Progenitor cell of endocrine pancreas (in vitro differentiated cells): ENCODE results near the gene ATP8B3. TPM values are rescaled to one million over a fixed set of nuclear protein-coding genes. Genes with fewer than 3 reads are reported as not detected.

ENCODE experiments used
- DNase-seq: peaks from one replicate; pipeline ENCODE4 v3.0.0; 2021; ENCODE audit warnings: low spot score; ENCODE audit not compliant: unreplicated experiment
- H3K27ac Mint-ChIP-seq: 2 replicates; pipeline ENCODE4 v1.8.0; 2021; ENCODE audit warnings: mild to moderate bottlenecking, moderate library complexity, mixed read lengths
- H3K27me3 Mint-ChIP-seq: 2 replicates; pipeline ENCODE4 v1.8.0; 2021; ENCODE audit warnings: mixed read lengths
- H3K36me3 Mint-ChIP-seq: 2 replicates; pipeline ENCODE4 v1.8.0; 2022; ENCODE audit warnings: mixed read lengths; ENCODE audit not compliant: insufficient read depth
- H3K4me1 Mint-ChIP-seq: 2 replicates; pipeline ENCODE4 v1.8.0; 2021; ENCODE audit warnings: low read depth, mixed read lengths
- H3K4me3 Mint-ChIP-seq: 2 replicates; pipeline ENCODE4 v1.8.0; 2021; ENCODE audit warnings: low read depth, mild to moderate bottlenecking, moderate library complexity, mixed read lengths
- H3K9me3 Mint-ChIP-seq: 2 replicates; pipeline ENCODE4 v1.8.0; 2021; ENCODE audit warnings: low read depth, mixed read lengths
- CTCF ChIP-seq: fragments of 200-600 bp; sonication (generic); IDR thresholded peaks from one replicate; pipeline ENCODE4 v1.5.0; 2021; ENCODE audit warnings: antibody characterized with exemption, mild to moderate bottlenecking; ENCODE audit not compliant: unreplicated experiment
- total RNA-seq: library from RNA; stranded (reverse); gene quantifications from 2 replicates; pipeline ENCODE4 v1.2.1, GENCODE V29; 2021

ATP8B3 gene
- total RNA-seq, 1 donor from 2014 or later: 4.1 TPM

- no peak for TF ChIP-seq CTCF
- Mint-ChIP-seq H3K36me3 (no peaks in the 10 kb centered on the region), H3K27ac (peak overlapping the region; percentile 23), H3K27me3 (peaks cover 21% of the 10 kb centered on the region), H3K4me3 (peak overlapping the region; percentile 45), H3K9me3 (no peaks in the 10 kb centered on the region), H3K4me1 (peaks cover 10% of the 10 kb centered on the region)
- DNase-seq: no peak
These were observed 47.3 kb upstream of the ATP8B3 start for GRCh38 chr19:1859331-1859781.

- peaks cover 21% of the 10 kb centered on the region for H3K27me3 Mint-ChIP-seq
- no peak for DNase-seq
- H3K9me3 Mint-ChIP-seq: no peaks in the 10 kb centered on the region
- no peaks in the 10 kb centered on the region for H3K36me3 Mint-ChIP-seq
- no peak overlapping the region for H3K27ac Mint-ChIP-seq
- H3K4me1 Mint-ChIP-seq: peaks cover 10% of the 10 kb centered on the region
- TF ChIP-seq CTCF: no peak
- no peak overlapping the region for H3K4me3 Mint-ChIP-seq
These were observed 46.5 kb upstream of the ATP8B3 start for GRCh38 chr19:1858412-1859081.

GRCh38 chr19:1857648-1858326 lies 45.7 kb upstream of the ATP8B3 start:
- H3K4me3 Mint-ChIP-seq: peak overlapping the region; percentile 21
- no peak overlapping the region for H3K27ac Mint-ChIP-seq
- no peak for DNase-seq
- no peak for TF ChIP-seq CTCF
- H3K4me1 Mint-ChIP-seq: peaks cover 10% of the 10 kb centered on the region
- peaks cover 1% of the 10 kb centered on the region for H3K36me3 Mint-ChIP-seq
- H3K27me3 Mint-ChIP-seq: peaks cover 21% of the 10 kb centered on the region
- no peaks in the 10 kb centered on the region for H3K9me3 Mint-ChIP-seq

- Mint-ChIP-seq H3K27me3 (peaks cover 15% of the 10 kb centered on the region), H3K9me3 (no peaks in the 10 kb centered on the region), H3K4me1 (peaks cover 10% of the 10 kb centered on the region), H3K36me3 (peaks cover 1% of the 10 kb centered on the region), H3K27ac (no peak overlapping the region), H3K4me3 (peak overlapping the region; percentile 19)
- DNase-seq: peak; percentile 56
- TF ChIP-seq CTCF: no peak
These were observed 44.9 kb upstream of the ATP8B3 start for GRCh38 chr19:1856698-1857603.

- Mint-ChIP-seq H3K27ac (peak overlapping the region; percentile 81), H3K36me3 (peaks cover 1% of the 10 kb centered on the region), H3K4me1 (peaks cover 7% of the 10 kb centered on the region), H3K4me3 (no peak overlapping the region), H3K27me3 (peaks cover 8% of the 10 kb centered on the region), H3K9me3 (no peaks in the 10 kb centered on the region)
- no peak for DNase-seq
- no peak for TF ChIP-seq CTCF
These were observed 44.2 kb upstream of the ATP8B3 start for GRCh38 chr19:1856345-1856697.
